GM18526 (cell line): ENCODE results near the gene HEBP1.

Experiments used
- POLR2A ChIP-seq: IDR thresholded peaks from 3 replicates; pipeline ENCODE4 v1.6.1; 2011; ENCODE audit not compliant: insufficient read length; ENCODE audit errors: extremely low read depth

Gene HEBP1

GRCh38 chr12:12946686-12947355, 53.2 kb downstream of the HEBP1 start:
- no peak for TF ChIP-seq POLR2A

- TF ChIP-seq POLR2A: no peak
These were observed 54.5 kb downstream of the HEBP1 start for GRCh38 chr12:12945591-12945990.

- TF ChIP-seq POLR2A: no peak
These were observed 56.3 kb downstream of the HEBP1 start for GRCh38 chr12:12943586-12944260.

GRCh38 chr12:12941450-12942350, 58.4 kb downstream of the HEBP1 start:
- no peak for TF ChIP-seq POLR2A

GRCh38 chr12:12939888-12940287, 60.2 kb downstream of the HEBP1 start:
- no peak for TF ChIP-seq POLR2A

GRCh38 chr12:12938541-12938940, 61.5 kb downstream of the HEBP1 start:
- TF ChIP-seq POLR2A: no peak

- TF ChIP-seq POLR2A: no peak
These were observed 63.0 kb downstream of the HEBP1 start for GRCh38 chr12:12936983-12937491.

- TF ChIP-seq POLR2A: no peak
These were observed 65.5 kb downstream of the HEBP1 start for GRCh38 chr12:12934556-12934955.

- no peak for TF ChIP-seq POLR2A
These were observed 66.3 kb downstream of the HEBP1 start for GRCh38 chr12:12933742-12934141.

- TF ChIP-seq POLR2A: no peak
These were observed 69.3 kb downstream of the HEBP1 start for GRCh38 chr12:12930633-12931219.

- no peak for TF ChIP-seq POLR2A
These were observed 70.4 kb downstream of the HEBP1 start for GRCh38 chr12:12929696-12930095.

GRCh38 chr12:12927211-12928079, 72.6 kb downstream of the HEBP1 start:
- no peak for TF ChIP-seq POLR2A

- TF ChIP-seq POLR2A: no peak
These were observed 73.4 kb downstream of the HEBP1 start for GRCh38 chr12:12926571-12927071.

- TF ChIP-seq POLR2A: no peak
These were observed 74.7 kb downstream of the HEBP1 start for GRCh38 chr12:12925388-12925787.
